ENCODE measurements around the gene SCG3. TPM values are rescaled to one million over a fixed set of nuclear protein-coding genes. Genes with fewer than 3 reads are reported as not detected.

SCG3 gene
- total RNA-seq, 1 donor from 2014 or later, result not detected

GRCh38 chr15:51755790-51756189 lies 74.5 kb downstream of the SCG3 start:
- DNase-seq (ENCODE audit: low spot score), result no peak
- H3K36me3 Mint-ChIP-seq (ENCODE audit: low read depth), result no peaks in the 10 kb centered on the region
- no peak overlapping the region for H3K4me3 Mint-ChIP-seq (ENCODE audit: unreplicated experiment)
- no peaks in the 10 kb centered on the region for H3K9me3 Mint-ChIP-seq (ENCODE audit: low read depth)
- peaks cover 32% of the 10 kb centered on the region for H3K4me1 Mint-ChIP-seq (ENCODE audit: low read depth)
- TF ChIP-seq, protein P1, sequence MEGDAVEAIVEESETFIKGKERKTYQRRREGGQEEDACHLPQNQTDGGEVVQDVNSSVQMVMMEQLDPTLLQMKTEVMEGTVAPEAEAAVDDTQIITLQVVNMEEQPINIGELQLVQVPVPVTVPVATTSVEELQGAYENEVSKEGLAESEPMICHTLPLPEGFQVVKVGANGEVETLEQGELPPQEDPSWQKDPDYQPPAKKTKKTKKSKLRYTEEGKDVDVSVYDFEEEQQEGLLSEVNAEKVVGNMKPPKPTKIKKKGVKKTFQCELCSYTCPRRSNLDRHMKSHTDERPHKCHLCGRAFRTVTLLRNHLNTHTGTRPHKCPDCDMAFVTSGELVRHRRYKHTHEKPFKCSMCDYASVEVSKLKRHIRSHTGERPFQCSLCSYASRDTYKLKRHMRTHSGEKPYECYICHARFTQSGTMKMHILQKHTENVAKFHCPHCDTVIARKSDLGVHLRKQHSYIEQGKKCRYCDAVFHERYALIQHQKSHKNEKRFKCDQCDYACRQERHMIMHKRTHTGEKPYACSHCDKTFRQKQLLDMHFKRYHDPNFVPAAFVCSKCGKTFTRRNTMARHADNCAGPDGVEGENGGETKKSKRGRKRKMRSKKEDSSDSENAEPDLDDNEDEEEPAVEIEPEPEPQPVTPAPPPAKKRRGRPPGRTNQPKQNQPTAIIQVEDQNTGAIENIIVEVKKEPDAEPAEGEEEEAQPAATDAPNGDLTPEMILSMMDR (IDR thresholded peaks at IDR 0.05), result no peak
- H3K27ac Mint-ChIP-seq (ENCODE audit: unreplicated experiment), result no peak overlapping the region
- peaks cover 2% of the 10 kb centered on the region for H3K27me3 Mint-ChIP-seq (ENCODE audit: low read depth)

- H3K4me1 Mint-ChIP-seq (ENCODE audit: low read depth), result peaks cover 28% of the 10 kb centered on the region
- no peak overlapping the region for H3K4me3 Mint-ChIP-seq (ENCODE audit: unreplicated experiment)
- H3K9me3 Mint-ChIP-seq (ENCODE audit: low read depth), result no peaks in the 10 kb centered on the region
- no peaks in the 10 kb centered on the region for H3K27me3 Mint-ChIP-seq (ENCODE audit: low read depth)
- H3K27ac Mint-ChIP-seq (ENCODE audit: unreplicated experiment), result no peak overlapping the region
- DNase-seq (ENCODE audit: low spot score), result no peak
- TF ChIP-seq, protein P1 (IDR thresholded peaks at IDR 0.05), result no peak
- no peaks in the 10 kb centered on the region for H3K36me3 Mint-ChIP-seq (ENCODE audit: low read depth)
These were observed 75.2 kb downstream of the SCG3 start for GRCh38 chr15:51756482-51756881.

GRCh38 chr15:51757450-51757849 lies 76.1 kb downstream of the SCG3 start:
- Mint-ChIP-seq H3K27me3 (ENCODE audit: low read depth) (no peaks in the 10 kb centered on the region), H3K4me1 (ENCODE audit: low read depth) (peaks cover 23% of the 10 kb centered on the region), H3K27ac (ENCODE audit: unreplicated experiment) (no peak overlapping the region)

GRCh38 chr15:51758645-51759044 lies 77.3 kb downstream of the SCG3 start:
- Mint-ChIP-seq H3K9me3 (ENCODE audit: low read depth) (no peaks in the 10 kb centered on the region), H3K4me1 (ENCODE audit: low read depth) (peaks cover 19% of the 10 kb centered on the region), H3K4me3 (ENCODE audit: unreplicated experiment) (no peak overlapping the region), H3K27me3 (ENCODE audit: low read depth) (no peaks in the 10 kb centered on the region), H3K36me3 (ENCODE audit: low read depth) (no peaks in the 10 kb centered on the region), H3K27ac (ENCODE audit: unreplicated experiment) (no peak overlapping the region)
- TF ChIP-seq, protein P1 (IDR thresholded peaks at IDR 0.05), result no peak
- DNase-seq (ENCODE audit: low spot score), result no peak

More at GRCh38 chr15:51757450-51757849, 76.1 kb downstream of the SCG3 start:
- TF ChIP-seq, protein P1 (IDR thresholded peaks at IDR 0.05), result no peak
- H3K4me3 Mint-ChIP-seq (ENCODE audit: unreplicated experiment), result no peak overlapping the region
- no peaks in the 10 kb centered on the region for H3K36me3 Mint-ChIP-seq (ENCODE audit: low read depth)
- H3K9me3 Mint-ChIP-seq (ENCODE audit: low read depth), result no peaks in the 10 kb centered on the region
- DNase-seq (ENCODE audit: low spot score), result no peak

GRCh38 chr15:51759557-51760070 lies 78.3 kb downstream of the SCG3 start:
- Mint-ChIP-seq H3K27me3 (ENCODE audit: low read depth) (no peaks in the 10 kb centered on the region), H3K4me1 (ENCODE audit: low read depth) (peaks cover 19% of the 10 kb centered on the region), H3K36me3 (ENCODE audit: low read depth) (no peaks in the 10 kb centered on the region), H3K4me3 (ENCODE audit: unreplicated experiment) (no peak overlapping the region), H3K27ac (ENCODE audit: unreplicated experiment) (no peak overlapping the region), H3K9me3 (ENCODE audit: low read depth) (no peaks in the 10 kb centered on the region)
- TF ChIP-seq, protein P1 (IDR thresholded peaks at IDR 0.05), result peak; percentile 50
- no peak for DNase-seq (ENCODE audit: low spot score)
